Measurements from ENCODE around the gene NCOA1. TPM values are rescaled to one million over a fixed set of nuclear protein-coding genes. Genes with fewer than 3 reads are reported as not detected.

The NCOA1 gene
- total RNA-seq, 1 donor from 2014 or later, result 3.4 TPM

GRCh38 chr2:24756789-24757188 is 265.7 kb downstream of the NCOA1 start:
- TF ChIP-seq, protein P1, sequence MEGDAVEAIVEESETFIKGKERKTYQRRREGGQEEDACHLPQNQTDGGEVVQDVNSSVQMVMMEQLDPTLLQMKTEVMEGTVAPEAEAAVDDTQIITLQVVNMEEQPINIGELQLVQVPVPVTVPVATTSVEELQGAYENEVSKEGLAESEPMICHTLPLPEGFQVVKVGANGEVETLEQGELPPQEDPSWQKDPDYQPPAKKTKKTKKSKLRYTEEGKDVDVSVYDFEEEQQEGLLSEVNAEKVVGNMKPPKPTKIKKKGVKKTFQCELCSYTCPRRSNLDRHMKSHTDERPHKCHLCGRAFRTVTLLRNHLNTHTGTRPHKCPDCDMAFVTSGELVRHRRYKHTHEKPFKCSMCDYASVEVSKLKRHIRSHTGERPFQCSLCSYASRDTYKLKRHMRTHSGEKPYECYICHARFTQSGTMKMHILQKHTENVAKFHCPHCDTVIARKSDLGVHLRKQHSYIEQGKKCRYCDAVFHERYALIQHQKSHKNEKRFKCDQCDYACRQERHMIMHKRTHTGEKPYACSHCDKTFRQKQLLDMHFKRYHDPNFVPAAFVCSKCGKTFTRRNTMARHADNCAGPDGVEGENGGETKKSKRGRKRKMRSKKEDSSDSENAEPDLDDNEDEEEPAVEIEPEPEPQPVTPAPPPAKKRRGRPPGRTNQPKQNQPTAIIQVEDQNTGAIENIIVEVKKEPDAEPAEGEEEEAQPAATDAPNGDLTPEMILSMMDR (IDR thresholded peaks at IDR 0.05; ENCODE audit: insufficient read depth, low read length, severe bottlenecking), result no peak
- DNase-seq (ENCODE audit: low read depth) (no peak), FAIRE-seq (no peak)
- H3K4me3 ChIP-seq (ENCODE audit: low read depth, low read length), result no peak overlapping the region
- H3K36me3 ChIP-seq (ENCODE audit: control insufficient read depth, insufficient read depth, low read length), result peaks cover 3% of the 10 kb centered on the region
- no peaks in the 10 kb centered on the region for H3K27me3 ChIP-seq (ENCODE audit: control insufficient read depth, insufficient read depth, low read length)

DNA sequence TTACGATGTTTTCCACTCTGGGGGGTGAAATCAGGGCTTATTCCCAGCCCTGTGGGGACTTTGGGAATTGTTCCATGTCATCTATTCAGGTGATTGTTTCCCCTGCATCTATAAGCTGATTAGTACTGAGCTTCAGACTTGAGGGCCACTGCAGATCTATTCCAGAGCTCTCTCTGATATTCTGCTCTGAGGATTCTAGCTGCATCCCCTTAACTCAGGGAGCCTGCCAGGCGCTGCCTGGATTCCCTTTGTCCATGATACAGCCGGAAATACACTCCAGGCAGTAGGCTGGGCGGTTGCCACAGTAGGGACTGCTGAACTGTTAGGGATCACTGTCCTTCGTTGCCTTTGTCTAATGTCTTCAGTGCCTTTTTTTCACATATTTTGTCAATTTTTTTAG is 270.8 kb downstream of the NCOA1 start:
- no peak for DNase-seq (ENCODE audit: low read depth)
- peak; percentile 23 for FAIRE-seq
- H3K4me3 ChIP-seq (ENCODE audit: low read depth, low read length), result no peak overlapping the region
- H3K27me3 ChIP-seq (ENCODE audit: control insufficient read depth, insufficient read depth, low read length), result no peaks in the 10 kb centered on the region
- TF ChIP-seq, protein P1 (IDR thresholded peaks at IDR 0.05; ENCODE audit: insufficient read depth, low read length, severe bottlenecking), result no peak
- peaks cover 3% of the 10 kb centered on the region for H3K36me3 ChIP-seq (ENCODE audit: control insufficient read depth, insufficient read depth, low read length)

DNA sequence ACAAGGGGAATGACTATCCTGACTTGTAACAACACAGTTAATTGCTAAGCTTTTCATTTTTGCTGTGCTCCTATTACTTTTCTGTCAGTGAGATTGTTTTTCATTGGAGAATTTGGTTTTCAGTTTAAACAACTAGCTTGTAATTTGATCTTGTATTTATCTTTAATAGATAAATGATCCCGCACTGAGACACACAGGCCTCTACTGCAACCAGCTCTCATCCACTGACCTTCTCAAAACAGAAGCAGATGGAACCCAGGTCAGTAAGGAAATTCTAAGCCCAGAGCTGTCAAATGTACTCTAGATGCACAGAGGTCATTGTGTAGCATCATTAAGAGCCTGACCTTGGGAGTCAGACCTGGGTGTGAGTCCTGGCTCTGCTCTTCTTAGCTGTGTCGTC is 271.5 kb downstream of the NCOA1 start:
- peaks cover 3% of the 10 kb centered on the region for H3K36me3 ChIP-seq (ENCODE audit: control insufficient read depth, insufficient read depth, low read length)
- no peak overlapping the region for H3K4me3 ChIP-seq (ENCODE audit: low read depth, low read length)
- TF ChIP-seq, protein P1 (IDR thresholded peaks at IDR 0.05; ENCODE audit: insufficient read depth, low read length, severe bottlenecking), result no peak
- no peaks in the 10 kb centered on the region for H3K27me3 ChIP-seq (ENCODE audit: control insufficient read depth, insufficient read depth, low read length)
- DNase-seq (ENCODE audit: low read depth) (no peak), FAIRE-seq (no peak)

- Histone ChIP-seq H3K4me3 (ENCODE audit: low read depth, low read length) (no peak overlapping the region), H3K36me3 (ENCODE audit: control insufficient read depth, insufficient read depth, low read length) (no peaks in the 10 kb centered on the region), H3K27me3 (ENCODE audit: control insufficient read depth, insufficient read depth, low read length) (no peaks in the 10 kb centered on the region)
- no peak for FAIRE-seq
- TF ChIP-seq, protein P1 (IDR thresholded peaks at IDR 0.05; ENCODE audit: insufficient read depth, low read length, severe bottlenecking), result no peak
- DNase-seq (ENCODE audit: low read depth), result no peak
Observed at GRCh38 chr2:24763843-24764242, 272.8 kb downstream of the NCOA1 start.

GRCh38 chr2:24766609-24767008 is 275.6 kb downstream of the NCOA1 start:
- H3K27me3 ChIP-seq (ENCODE audit: control insufficient read depth, insufficient read depth, low read length), result no peaks in the 10 kb centered on the region
- H3K4me3 ChIP-seq (ENCODE audit: low read depth, low read length), result no peak overlapping the region
- TF ChIP-seq, protein P1 (IDR thresholded peaks at IDR 0.05; ENCODE audit: insufficient read depth, low read length, severe bottlenecking), result no peak
- FAIRE-seq (no peak), DNase-seq (ENCODE audit: low read depth) (no peak)
- no peaks in the 10 kb centered on the region for H3K36me3 ChIP-seq (ENCODE audit: control insufficient read depth, insufficient read depth, low read length)

DNA sequence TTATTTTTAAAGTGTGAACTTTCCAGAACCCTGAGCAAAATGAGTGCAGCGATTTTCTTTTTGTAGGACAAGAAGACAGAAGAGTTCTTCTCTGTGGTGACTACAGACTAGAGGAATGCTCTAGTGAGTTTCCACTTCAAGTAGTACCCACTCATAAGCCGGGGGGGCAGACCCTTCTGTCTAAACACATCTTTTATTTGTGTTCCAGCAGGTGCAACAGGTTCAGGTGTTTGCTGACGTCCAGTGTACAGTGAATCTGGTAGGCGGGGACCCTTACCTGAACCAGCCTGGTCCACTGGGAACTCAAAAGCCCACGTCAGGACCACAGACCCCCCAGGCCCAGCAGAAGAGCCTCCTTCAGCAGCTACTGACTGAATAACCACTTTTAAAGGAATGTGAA is 277.0 kb downstream of the NCOA1 start:
- DNase-seq (ENCODE audit: low read depth) (no peak), FAIRE-seq (no peak)
- Histone ChIP-seq H3K4me3 (ENCODE audit: low read depth, low read length) (no peak overlapping the region), H3K36me3 (ENCODE audit: control insufficient read depth, insufficient read depth, low read length) (no peaks in the 10 kb centered on the region), H3K27me3 (ENCODE audit: control insufficient read depth, insufficient read depth, low read length) (no peaks in the 10 kb centered on the region)
- TF ChIP-seq, protein P1 (IDR thresholded peaks at IDR 0.05; ENCODE audit: insufficient read depth, low read length, severe bottlenecking), result no peak

Measured in bronchial epithelial cell (primary cell).